ENCODE data around the gene FBXW11.

DNA sequence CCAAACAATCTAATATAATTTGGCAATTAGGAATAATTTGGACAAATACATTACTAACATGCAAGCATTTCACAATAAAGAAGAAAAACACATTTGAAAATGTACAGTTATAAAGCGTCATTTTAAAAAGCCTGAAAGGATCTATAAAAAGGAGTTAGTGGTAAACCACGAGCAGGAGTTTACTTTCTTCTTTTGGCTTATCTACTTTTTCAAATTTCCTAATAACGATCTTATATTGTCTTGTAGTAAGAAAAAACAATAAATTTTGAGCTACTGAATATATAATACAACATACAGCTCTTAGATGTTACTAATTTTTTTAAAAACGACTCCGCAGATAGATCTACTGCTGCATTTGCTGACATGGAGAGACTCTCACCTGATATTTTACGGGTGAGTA, 141.0 kb downstream of the FBXW11 start:
- TF ChIP-seq EP300 (IDR thresholded peaks at IDR 0.05; ENCODE audit: low read depth): no peak
- TF ChIP-seq, protein P1, sequence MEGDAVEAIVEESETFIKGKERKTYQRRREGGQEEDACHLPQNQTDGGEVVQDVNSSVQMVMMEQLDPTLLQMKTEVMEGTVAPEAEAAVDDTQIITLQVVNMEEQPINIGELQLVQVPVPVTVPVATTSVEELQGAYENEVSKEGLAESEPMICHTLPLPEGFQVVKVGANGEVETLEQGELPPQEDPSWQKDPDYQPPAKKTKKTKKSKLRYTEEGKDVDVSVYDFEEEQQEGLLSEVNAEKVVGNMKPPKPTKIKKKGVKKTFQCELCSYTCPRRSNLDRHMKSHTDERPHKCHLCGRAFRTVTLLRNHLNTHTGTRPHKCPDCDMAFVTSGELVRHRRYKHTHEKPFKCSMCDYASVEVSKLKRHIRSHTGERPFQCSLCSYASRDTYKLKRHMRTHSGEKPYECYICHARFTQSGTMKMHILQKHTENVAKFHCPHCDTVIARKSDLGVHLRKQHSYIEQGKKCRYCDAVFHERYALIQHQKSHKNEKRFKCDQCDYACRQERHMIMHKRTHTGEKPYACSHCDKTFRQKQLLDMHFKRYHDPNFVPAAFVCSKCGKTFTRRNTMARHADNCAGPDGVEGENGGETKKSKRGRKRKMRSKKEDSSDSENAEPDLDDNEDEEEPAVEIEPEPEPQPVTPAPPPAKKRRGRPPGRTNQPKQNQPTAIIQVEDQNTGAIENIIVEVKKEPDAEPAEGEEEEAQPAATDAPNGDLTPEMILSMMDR (IDR thresholded peaks at IDR 0.05): no peak

All from transverse colon (tissue), 3 donors.